Vagina (tissue), 2 donors: Measurements from ENCODE around the gene REV3L.

ENCODE experiments used
- CTCF ChIP-seq, 3 experiments: fragments of 450-650 bp in 2 of 3; fragments of 200-600 bp in 1 of 3; sonication (generic) in 1 of 3; IDR thresholded peaks; one replicate each; pipeline ENCODE4 v1.5.1; 2017 to 2019; ENCODE audit warnings: antibody characterized with exemption in 3 of 3, mild to moderate bottlenecking in 2 of 3, moderate library complexity in 2 of 3
- POLR2A ChIP-seq, 2 donors: fragments of 450-650 bp; IDR thresholded peaks; one replicate each; pipeline ENCODE4 v1.6.1; 2017; ENCODE audit warnings: antibody characterized with exemption in 2 of 2, mild to moderate bottlenecking in 2 of 2, moderate library complexity in 2 of 2
- POLR2AphosphoS5 ChIP-seq, 2 donors: sonication (generic); formaldehyde crosslinking; IDR thresholded peaks; one replicate each; pipeline ENCODE4 v1.9.0; 2017; ENCODE audit warnings: antibody characterized with exemption in 2 of 2, mild to moderate bottlenecking in 2 of 2, low read depth in 1 of 2; ENCODE audit not compliant: insufficient read depth in 1 of 2

- TF ChIP-seq POLR2A (IDR thresholded peaks at IDR 0.05): no peak
- TF ChIP-seq CTCF (IDR thresholded peaks at IDR 0.05): no peak
- no peak for TF ChIP-seq POLR2AphosphoS5 (IDR thresholded peaks at IDR 0.05; ENCODE audit: insufficient read depth in 1 of 2, low read depth in 1 of 2)
These were observed 1.2 kb downstream of the REV3L start for GRCh38 chr6:111481836-111482187.
